HCT116 (cell line): ENCODE data around the gene BPTF. TPM values are rescaled to one million over a fixed set of nuclear protein-coding genes. Genes with fewer than 3 reads are reported as not detected.

ENCODE experiments used
- ATAC-seq: fragments of 200-7000 bp; cut with Tn5 transposase; 2 replicates; pipeline ENCODE4 v1.9.1; 2020; ENCODE audit warnings: mild to moderate bottlenecking, moderate library complexity
- BruUV-seq: library from RNA; stranded (reverse); fragments of 400-500 nt; replicated peaks from 2 replicates; lab custom pipeline; 2021; lab: Mats Ljungman, UMichigan
- CTCF ChIA-PET: fragments of 300-600 bp; sonication (Branson Sonifier 250); formaldehyde crosslinking; loops from one replicate; lab custom pipeline; 2021; ENCODE audit warnings: antibody characterized with exemption; lab: Charles Lee
- POLR2A ChIA-PET: fragments of 300-600, 350-600 bp; sonication (Branson Sonifier 250); formaldehyde crosslinking; loops from one replicate; lab custom pipeline; 2021; ENCODE audit warnings: antibody characterized with exemption; lab: Charles Lee
- RAD21 ChIA-PET, 2 experiments: fragments of 300-600 bp; sonication (Branson Sonifier 250); formaldehyde crosslinking; loops; one replicate each; lab custom pipeline; 2023; ENCODE audit warnings: low total read pairs in 2 of 2; ENCODE audit not compliant: uncharacterized antibody in 2 of 2, unreplicated experiment in 2 of 2, low non-redundant PET in 1 of 2; lab: Charles Lee
- DNase-seq: peaks from one replicate; pipeline ENCODE4 v3.0.0-alpha.2; 2010; ENCODE audit warnings: low read depth, low spot score
- H2AFZ ChIP-seq: fragments of 200-600 bp; shearing (Covaris generic), sonication (generic); 2 replicates; pipeline ENCODE4 v1.6.1; 2017; ENCODE audit warnings: low read depth, mixed run types, mixed read lengths, antibody characterized with exemption, low read length; ENCODE audit not compliant: poor library complexity, severe bottlenecking
- H3K27ac ChIP-seq: 2 replicates; pipeline ENCODE4 v1.5.1; 2012; ENCODE audit warnings: low read depth, low read length
- H3K27me3 ChIP-seq: fragments of 200-600 bp; sonication (generic); 2 replicates; pipeline ENCODE4 v1.6.1; 2016; ENCODE audit warnings: mixed run types, low read length, mixed read lengths; ENCODE audit not compliant: insufficient read depth
- H3K36me3 ChIP-seq, 2 experiments: fragments of 200-500 bp in 1 of 2; fragments of 200-600 bp in 1 of 2; sonication (Bioruptor generic) in 1 of 2; sonication (generic) in 1 of 2; 2 replicates each; pipeline versions ENCODE4 v1.5.1 to v1.6.1; 2014 to 2016; ENCODE audit warnings: low read length in 2 of 2, inconsistent platforms in 1 of 2, mixed read lengths in 1 of 2, mixed run types in 1 of 2; ENCODE audit not compliant: insufficient read depth in 2 of 2, control insufficient read depth in 1 of 2
- H3K4me1 ChIP-seq, 2 experiments: fragments of 200-600 bp in 1 of 2; sonication (generic) in 1 of 2; 2 replicates each; pipeline versions ENCODE4 v1.5.1 to v1.6.1; 2012 to 2017; ENCODE audit warnings: low read length in 2 of 2, inconsistent platforms in 1 of 2, mild to moderate bottlenecking in 1 of 2, mixed read lengths in 1 of 2, mixed run types in 1 of 2, moderate library complexity in 1 of 2; ENCODE audit not compliant: insufficient read depth in 2 of 2, control insufficient read depth in 1 of 2
- H3K4me2 ChIP-seq: fragments of 200-600 bp; sonication (generic); 2 replicates; pipeline ENCODE4 v1.6.1; 2017; ENCODE audit warnings: mixed run types, low read length, mixed read lengths
- H3K4me3 ChIP-seq, 2 experiments: fragments of 200-600 bp in 1 of 2; sonication (generic) in 1 of 2; replicated peaks in 1 of 2; 2 replicates each; pipeline ENCODE4 v1.5.1; 2011 to 2016; ENCODE audit warnings: low read length in 2 of 2, control low read depth in 1 of 2, low read depth in 1 of 2, mild to moderate bottlenecking in 1 of 2, mixed read lengths in 1 of 2, mixed run types in 1 of 2
- H3K79me2 ChIP-seq: fragments of 200-600 bp; sonication (generic); 2 replicates; pipeline ENCODE4 v1.6.1; 2017; ENCODE audit warnings: mild to moderate bottlenecking, mixed run types, low read length, moderate library complexity, mixed read lengths; ENCODE audit not compliant: insufficient read depth
- H3K9ac ChIP-seq: fragments of 200-600 bp; sonication (generic); 2 replicates; pipeline ENCODE4 v1.6.1; 2016; ENCODE audit warnings: low read length, mixed read lengths
- H3K9me2 ChIP-seq: fragments of 200-600 bp; sonication (generic), shearing (Covaris generic); 2 replicates; pipeline ENCODE4 v1.6.1; 2017; ENCODE audit warnings: mixed run types, mild to moderate bottlenecking, moderate library complexity; ENCODE audit not compliant: insufficient read depth
- H3K9me3 ChIP-seq, 2 experiments: fragments of 200-500 bp in 1 of 2; fragments of 200-600 bp in 1 of 2; sonication (Bioruptor generic) in 1 of 2; sonication (generic) in 1 of 2; 2 replicates each; pipeline ENCODE4 v1.6.1; 2014 to 2017; ENCODE audit warnings: low read length in 2 of 2, mixed read lengths in 2 of 2, inconsistent platforms in 1 of 2, low read depth in 1 of 2, mild to moderate bottlenecking in 1 of 2, mixed run types in 1 of 2, moderate library complexity in 1 of 2; ENCODE audit not compliant: control insufficient read depth in 1 of 2, insufficient read depth in 1 of 2
- H4K20me1 ChIP-seq: fragments of 200-600 bp; sonication (generic), shearing (Covaris generic); 2 replicates; pipeline ENCODE4 v1.6.1; 2017; ENCODE audit warnings: mixed run types, mild to moderate bottlenecking, moderate library complexity; ENCODE audit not compliant: insufficient read depth
- ATF3 ChIP-seq: IDR thresholded peaks from 2 replicates; pipeline ENCODE4 v1.6.1; 2012
- CBX3 ChIP-seq: IDR thresholded peaks from 2 replicates; pipeline ENCODE4 v1.6.1; 2012; ENCODE audit warnings: low read depth
- CEBPB ChIP-seq: IDR thresholded peaks from 2 replicates; pipeline ENCODE4 v1.6.1; 2012; ENCODE audit warnings: low read depth
- ELF1 ChIP-seq: IDR thresholded peaks from 2 replicates; pipeline ENCODE4 v1.6.1; 2012; ENCODE audit warnings: low read depth, borderline replicate concordance
- EZH2phosphoT487 ChIP-seq: fragments of 200-600 bp; IDR thresholded peaks from 2 replicates; pipeline ENCODE4 v1.6.1; 2018; ENCODE audit warnings: antibody characterized with exemption, borderline replicate concordance
- MAX ChIP-seq: IDR thresholded peaks from 2 replicates; pipeline ENCODE4 v1.6.1; 2012
- POLR2A ChIP-seq: IDR thresholded peaks from 2 replicates; pipeline ENCODE4 v1.7.0; 2011; ENCODE audit warnings: borderline replicate concordance; ENCODE audit not compliant: insufficient read depth, insufficient read length; ENCODE audit errors: extremely low read depth
- POLR2AphosphoS5 ChIP-seq: IDR thresholded peaks from 2 replicates; pipeline ENCODE4 v1.6.1; 2011; ENCODE audit warnings: mild to moderate bottlenecking, low read depth, low read length, moderate library complexity
- RAD21 ChIP-seq: IDR thresholded peaks from 2 replicates; pipeline ENCODE4 v1.6.1; 2012; ENCODE audit warnings: low read depth, mild to moderate bottlenecking
- SIN3A ChIP-seq: IDR thresholded peaks from 2 replicates; pipeline ENCODE4 v1.6.1; 2012; ENCODE audit warnings: low read depth
- SRF ChIP-seq: IDR thresholded peaks from 2 replicates; pipeline ENCODE4 v1.6.1; 2012; ENCODE audit warnings: low read depth
- TCF7L2 ChIP-seq: IDR thresholded peaks from 2 replicates; pipeline ENCODE4 v1.7.0; 2011; ENCODE audit warnings: borderline replicate concordance, inconsistent platforms; ENCODE audit not compliant: insufficient read depth, insufficient read length; ENCODE audit errors: extremely low read depth
- YY1 ChIP-seq: IDR thresholded peaks from 2 replicates; pipeline ENCODE4 v1.6.1; 2011; ENCODE audit warnings: low read length, low read depth, moderate library complexity, mild to moderate bottlenecking; ENCODE audit not compliant: insufficient replicate concordance; ENCODE audit errors: extremely low read depth
- ZBTB33 ChIP-seq: IDR thresholded peaks from 2 replicates; pipeline ENCODE4 v1.6.1; 2011; ENCODE audit warnings: mild to moderate bottlenecking, low read length, moderate library complexity; ENCODE audit not compliant: insufficient replicate concordance; ENCODE audit errors: extremely low read depth
- ZFX ChIP-seq: fragments of 450-650 bp; IDR thresholded peaks from 2 replicates; pipeline ENCODE4 v1.6.1; 2017
- ZNF274 ChIP-seq: fragments of 200-500 bp; sonication (Bioruptor generic); IDR thresholded peaks from 2 replicates; pipeline ENCODE4 v1.6.1; 2014; ENCODE audit warnings: mild to moderate bottlenecking, low read depth, low read length, inconsistent platforms
- intact Hi-C: fragments of 100-400 bp; cut with micrococcal nuclease; formaldehyde crosslinking; loops from 2 replicates; pipeline ENCODE4 v1.10.0; 2022
- total RNA-seq: library from RNA; stranded (reverse); gene quantifications from one replicate; pipeline ENCODE4 v1.2.1, GENCODE V29; 2021; ENCODE audit not compliant: unreplicated experiment
- TF ChIP-seq, protein P1 (sequence below): IDR thresholded peaks from 2 replicates; pipeline ENCODE4 v1.6.1; 2012; ENCODE audit warnings: low read depth

BPTF gene
- total RNA-seq, 1 experiment from 2014 or later = 114 TPM

- Histone ChIP-seq H3K4me2 (no peak overlapping the region), H2AFZ (no peak overlapping the region), H3K9ac (no peak overlapping the region), H3K27ac (no peak overlapping the region), H3K4me1 (peaks cover 0 to 11% of the 10 kb centered on the region in 2 experiments; a peak in 3 of 4 replicates), H3K27me3 (no peaks in the 10 kb centered on the region), H3K79me2 (peaks cover 99% of the 10 kb centered on the region), H3K36me3 (0 out of 4 replicates have a peak, but pooled peaks cover 0 to 2% of the 10 kb centered on the region in 2 experiments), H3K9me3 (no peaks in the 10 kb centered on the region), H4K20me1 (peaks cover 34% of the 10 kb centered on the region), H3K9me2 (no peaks in the 10 kb centered on the region), H3K4me3 (no peak overlapping the region)
- no peak for DNase-seq
- ChIA-PET CTCF (no interaction called here), RAD21 (no interaction called here), POLR2A (no interaction called here)
- BruUV-seq = no TSS peak
- no peak for ATAC-seq
- intact Hi-C loops = no loop called here
- TF ChIP-seq EZH2phosphoT487 (no peak), POLR2AphosphoS5 (no peak), ZBTB33 (no peak), YY1 (no peak), ELF1 (no peak), POLR2A (no peak), CEBPB (no peak), ATF3 (no peak), SIN3A (no peak), SRF (no peak), CBX3 (no peak), MAX (no peak), ZNF274 (no peak), ZFX (no peak), TCF7L2 (no peak), RAD21 (no peak)
- TF ChIP-seq, protein P1, sequence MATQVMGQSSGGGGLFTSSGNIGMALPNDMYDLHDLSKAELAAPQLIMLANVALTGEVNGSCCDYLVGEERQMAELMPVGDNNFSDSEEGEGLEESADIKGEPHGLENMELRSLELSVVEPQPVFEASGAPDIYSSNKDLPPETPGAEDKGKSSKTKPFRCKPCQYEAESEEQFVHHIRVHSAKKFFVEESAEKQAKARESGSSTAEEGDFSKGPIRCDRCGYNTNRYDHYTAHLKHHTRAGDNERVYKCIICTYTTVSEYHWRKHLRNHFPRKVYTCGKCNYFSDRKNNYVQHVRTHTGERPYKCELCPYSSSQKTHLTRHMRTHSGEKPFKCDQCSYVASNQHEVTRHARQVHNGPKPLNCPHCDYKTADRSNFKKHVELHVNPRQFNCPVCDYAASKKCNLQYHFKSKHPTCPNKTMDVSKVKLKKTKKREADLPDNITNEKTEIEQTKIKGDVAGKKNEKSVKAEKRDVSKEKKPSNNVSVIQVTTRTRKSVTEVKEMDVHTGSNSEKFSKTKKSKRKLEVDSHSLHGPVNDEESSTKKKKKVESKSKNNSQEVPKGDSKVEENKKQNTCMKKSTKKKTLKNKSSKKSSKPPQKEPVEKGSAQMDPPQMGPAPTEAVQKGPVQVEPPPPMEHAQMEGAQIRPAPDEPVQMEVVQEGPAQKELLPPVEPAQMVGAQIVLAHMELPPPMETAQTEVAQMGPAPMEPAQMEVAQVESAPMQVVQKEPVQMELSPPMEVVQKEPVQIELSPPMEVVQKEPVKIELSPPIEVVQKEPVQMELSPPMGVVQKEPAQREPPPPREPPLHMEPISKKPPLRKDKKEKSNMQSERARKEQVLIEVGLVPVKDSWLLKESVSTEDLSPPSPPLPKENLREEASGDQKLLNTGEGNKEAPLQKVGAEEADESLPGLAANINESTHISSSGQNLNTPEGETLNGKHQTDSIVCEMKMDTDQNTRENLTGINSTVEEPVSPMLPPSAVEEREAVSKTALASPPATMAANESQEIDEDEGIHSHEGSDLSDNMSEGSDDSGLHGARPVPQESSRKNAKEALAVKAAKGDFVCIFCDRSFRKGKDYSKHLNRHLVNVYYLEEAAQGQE = no peak
Observed at GRCh38 chr17:67838538-67838937, 13.2 kb downstream of the BPTF start.
